A549 treated with Mapracorat at 1 μM for 4 hours (cell line): ENCODE data around the gene VMA21. TPM values are rescaled to one million over a fixed set of nuclear protein-coding genes. Genes with fewer than 3 reads are reported as not detected.

Experiments
- total RNA-seq: library from RNA; stranded (reverse); fragments of 200-300 nt; extraction: Qiagen RNA extraction; gene quantifications from 5 replicates; pipeline ENCODE4 v1.2.3, GENCODE V29; 2022

VMA21 gene
- total RNA-seq: 18.3 to 29.1 TPM (median 28.6 TPM) in 5 replicates

DNA sequence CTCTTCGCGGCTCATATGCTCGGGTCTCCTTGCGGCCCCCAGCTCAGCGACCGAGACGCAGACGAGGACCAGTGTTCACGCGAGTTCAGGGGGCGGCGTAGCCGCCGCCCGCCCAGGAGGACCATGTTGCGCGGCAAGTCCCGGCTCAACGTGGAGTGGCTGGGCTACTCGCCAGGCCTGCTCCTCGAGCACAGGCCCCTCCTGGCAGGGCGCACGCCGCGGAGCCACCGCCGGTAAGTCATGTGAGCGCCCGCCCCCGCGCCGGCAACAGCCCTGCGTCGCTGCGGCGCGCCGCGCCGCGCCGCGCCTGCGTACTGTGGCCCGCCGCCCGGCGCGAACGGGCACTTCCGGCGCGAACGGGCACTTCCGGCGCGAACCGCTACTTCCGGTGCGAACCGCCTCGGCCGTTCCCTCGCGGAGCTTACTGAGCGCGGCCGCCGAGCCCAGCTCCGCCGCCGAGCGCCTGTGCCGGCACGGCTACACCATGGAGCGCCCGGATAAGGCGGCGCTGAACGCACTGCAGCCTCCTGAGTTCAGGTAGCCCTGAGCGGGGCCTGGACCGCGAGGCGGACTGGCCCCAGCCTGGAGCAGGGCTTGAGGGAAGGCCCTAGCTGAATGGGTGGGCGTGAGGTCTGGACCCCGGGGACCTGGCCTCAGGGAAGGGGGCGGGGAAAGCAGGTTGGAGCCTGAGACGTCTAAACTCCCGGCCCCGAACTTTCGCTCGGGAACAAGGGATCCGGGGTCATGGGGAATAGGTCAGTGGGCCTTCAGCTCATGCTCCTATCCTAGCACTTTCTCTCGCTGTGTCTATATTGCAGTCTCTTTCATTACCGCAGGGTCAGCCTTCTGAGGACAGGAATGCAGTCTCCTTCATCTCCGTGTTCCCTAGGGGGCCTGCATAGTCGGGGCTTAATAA, at the start of gene VMA21:
VMA21 (plus strand) TSS at position 382 of the 916 bp plus-strand sequence; CDS start at position 485, 103 bp downstream.

Other genes with a start within 250 kb of the VMA21 start
- 0.10 to 0.25 TPM (median 0.21 TPM) in 5 replicates for gene GPR50, start 220.6 kb upstream of the VMA21 start, total RNA-seq
- gene PASD1, start 166.5 kb downstream of the VMA21 start, total RNA-seq: not detected in 5 replicates